ENCODE results near the gene UAP1L1.

UAP1L1 gene

GRCh38 chr9:137103206-137103999 is 26.1 kb downstream of the UAP1L1 start:
- DNase-seq, result no peak

- no peak for DNase-seq
These were observed 28.7 kb downstream of the UAP1L1 start for GRCh38 chr9:137105814-137106661.

GRCh38 chr9:137106662-137107250 is 29.4 kb downstream of the UAP1L1 start:
- no peak for DNase-seq

DNA sequence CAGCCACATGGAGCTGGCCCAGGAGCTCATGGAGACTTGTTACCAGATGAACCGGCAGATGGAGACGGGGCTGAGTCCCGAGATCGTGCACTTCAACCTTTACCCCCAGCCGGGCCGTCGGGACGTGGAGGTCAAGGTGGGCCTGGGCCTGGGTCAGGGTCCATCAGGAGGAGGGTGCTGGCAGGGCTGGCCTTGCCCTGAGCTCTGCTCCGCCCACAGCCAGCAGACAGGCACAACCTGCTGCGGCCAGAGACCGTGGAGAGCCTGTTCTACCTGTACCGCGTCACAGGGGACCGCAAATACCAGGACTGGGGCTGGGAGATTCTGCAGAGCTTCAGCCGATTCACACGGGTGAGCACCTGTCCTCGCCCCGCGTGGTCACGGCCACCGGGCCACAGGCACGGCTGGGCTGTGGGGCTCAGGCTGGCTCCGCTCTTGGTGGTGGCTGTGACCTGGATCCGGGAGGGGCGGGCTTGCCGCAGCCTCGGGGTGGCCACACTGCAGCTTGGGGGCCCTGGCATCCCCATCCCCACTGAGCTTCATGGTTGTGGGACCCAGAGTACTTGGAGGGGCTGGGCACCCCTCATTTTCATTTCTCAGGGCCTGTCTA is 30.1 kb downstream of the UAP1L1 start:
- DNase-seq, result no peak

- DNase-seq, result no peak
These were observed 30.7 kb downstream of the UAP1L1 start for GRCh38 chr9:137107982-137108381.

DNA sequence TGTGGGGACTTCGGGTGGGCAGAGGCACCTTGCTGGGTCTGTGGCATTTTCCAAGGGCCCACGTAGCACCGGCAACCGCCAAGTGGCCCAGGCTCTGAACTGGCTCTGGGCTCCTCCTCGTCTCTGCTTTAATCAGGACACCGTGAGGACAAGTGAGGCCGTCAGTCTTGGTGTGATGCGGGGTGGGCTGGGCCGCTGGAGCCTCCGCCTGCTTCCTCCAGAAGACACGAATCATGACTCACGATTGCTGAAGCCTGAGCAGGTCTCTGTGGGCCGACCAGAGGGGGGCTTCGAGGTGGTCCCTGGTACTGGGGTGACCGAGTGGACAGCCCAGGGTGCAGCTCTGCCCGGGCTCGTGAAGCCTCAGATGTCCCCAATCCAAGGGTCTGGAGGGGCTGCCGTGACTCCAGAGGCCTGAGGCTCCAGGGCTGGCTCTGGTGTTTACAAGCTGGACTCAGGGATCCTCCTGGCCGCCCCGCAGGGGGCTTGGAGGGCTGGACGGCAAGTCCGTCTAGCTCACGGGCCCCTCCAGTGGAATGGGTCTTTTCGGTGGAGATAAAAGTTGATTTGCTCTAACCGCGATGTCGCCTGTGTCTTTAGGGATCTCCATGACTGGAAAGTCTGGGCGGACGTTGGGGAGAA is 31.4 kb downstream of the UAP1L1 start:
- no peak for DNase-seq

- no peak for DNase-seq
These were observed 32.2 kb downstream of the UAP1L1 start for GRCh38 chr9:137109250-137110146.

GRCh38 chr9:137110147-137110910 is 33.0 kb downstream of the UAP1L1 start:
- no peak for DNase-seq

- DNase-seq, result no peak
These were observed 33.8 kb downstream of the UAP1L1 start for GRCh38 chr9:137110911-137111787.

- no peak for DNase-seq
These were observed 34.7 kb downstream of the UAP1L1 start for GRCh38 chr9:137111788-137112563.

- DNase-seq, result no peak
These were observed 35.5 kb downstream of the UAP1L1 start for GRCh38 chr9:137112564-137113384.

- peak; percentile 74 for DNase-seq
These were observed 36.3 kb downstream of the UAP1L1 start for GRCh38 chr9:137113385-137114159.

- no peak for DNase-seq
These were observed 36.9 kb downstream of the UAP1L1 start for GRCh38 chr9:137114220-137114612.

- DNase-seq, result peak; percentile 93
These were observed 37.5 kb downstream of the UAP1L1 start, which contains the start of gene DPP7 for GRCh38 chr9:137114613-137115393. TSS of gene DPP7 (minus strand) at chr9:137114733. CDS start at chr9:137114713, 20 bp downstream.

- no peak for DNase-seq
These were observed 38.2 kb downstream of the UAP1L1 start for GRCh38 chr9:137115394-137116026.

DNA sequence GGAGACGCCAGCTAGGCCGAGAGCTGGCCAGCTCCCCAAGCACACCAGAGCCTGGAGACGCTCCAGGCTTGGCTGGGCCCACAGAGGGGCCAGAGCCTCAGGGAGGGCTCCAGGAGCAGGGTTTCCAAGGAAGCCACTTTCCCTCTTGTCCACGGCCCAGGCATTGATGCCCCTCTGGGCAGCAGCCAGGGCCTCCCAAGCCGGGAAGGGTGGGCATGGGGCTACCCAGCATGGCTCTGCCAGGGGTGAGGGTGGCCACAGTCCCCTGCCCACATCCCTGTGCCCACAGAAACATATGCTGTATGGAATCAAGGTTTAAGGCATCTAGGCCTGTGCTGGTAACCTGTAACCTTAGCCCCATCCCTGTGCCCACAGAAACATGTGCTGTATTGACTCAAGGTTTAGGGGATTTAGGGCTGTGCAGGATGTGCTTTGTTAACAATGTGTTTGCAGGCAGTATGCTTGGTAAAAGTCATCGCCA is 38.8 kb downstream of the UAP1L1 start:
- DNase-seq, result no peak
